Lower leg skin (tissue), 4 donors: ENCODE results near the gene PTEN. TPM values are rescaled to one million over a fixed set of nuclear protein-coding genes. Genes with fewer than 3 reads are reported as not detected.

ENCODE experiments used
- DNase-seq, 2 donors: peaks; one replicate each; pipeline ENCODE4 v3.0.0-alpha.2; 2019; ENCODE audit warnings: low spot score in 2 of 2
- H3K4me3 ChIP-seq: fragments of 200-600 bp; sonication (generic); 2 replicates; pipeline ENCODE4 v1.5.1; 2017; ENCODE audit warnings: mild to moderate bottlenecking, low read depth; ENCODE audit not compliant: poor library complexity, severe bottlenecking
- POLR2A ChIP-seq, 2 donors: fragments of 450-650 bp; IDR thresholded peaks; one replicate each; pipeline ENCODE4 v1.6.1; 2016 to 2017; ENCODE audit warnings: antibody characterized with exemption in 2 of 2, mild to moderate bottlenecking in 1 of 2, moderate library complexity in 1 of 2
- WGBS, 2 donors: methylation state at CpG; one replicate each; pipeline ENCODE4 v1.1.5; 2018; 5-methylcytosine and 5-hydroxymethylcytosine counted together
- intact Hi-C: fragments of 100-400 bp; cut with DNase I; formaldehyde crosslinking; loops from one replicate; pipeline ENCODE4 v1.15.0; 2023; ENCODE audit warnings: low total_unique reads
- total RNA-seq, 4 donors: library from RNA; depleted of rRNA; stranded (reverse); fragments of >200 nt; gene quantifications; one replicate each; pipeline ENCODE4 v1.1.0, GENCODE V29; 2016
- TF ChIP-seq, protein P1 (sequence below), 3 donors: fragments of 450-650 bp; IDR thresholded peaks; one replicate each; pipeline ENCODE4 v1.5.1; 2016; ENCODE audit warnings: antibody characterized with exemption in 3 of 3, mild to moderate bottlenecking in 3 of 3, moderate library complexity in 2 of 3

PTEN gene
- total RNA-seq, 4 donors from 2014 or later, result 54.8 to 87.4 (median 68.8) TPM

DNA sequence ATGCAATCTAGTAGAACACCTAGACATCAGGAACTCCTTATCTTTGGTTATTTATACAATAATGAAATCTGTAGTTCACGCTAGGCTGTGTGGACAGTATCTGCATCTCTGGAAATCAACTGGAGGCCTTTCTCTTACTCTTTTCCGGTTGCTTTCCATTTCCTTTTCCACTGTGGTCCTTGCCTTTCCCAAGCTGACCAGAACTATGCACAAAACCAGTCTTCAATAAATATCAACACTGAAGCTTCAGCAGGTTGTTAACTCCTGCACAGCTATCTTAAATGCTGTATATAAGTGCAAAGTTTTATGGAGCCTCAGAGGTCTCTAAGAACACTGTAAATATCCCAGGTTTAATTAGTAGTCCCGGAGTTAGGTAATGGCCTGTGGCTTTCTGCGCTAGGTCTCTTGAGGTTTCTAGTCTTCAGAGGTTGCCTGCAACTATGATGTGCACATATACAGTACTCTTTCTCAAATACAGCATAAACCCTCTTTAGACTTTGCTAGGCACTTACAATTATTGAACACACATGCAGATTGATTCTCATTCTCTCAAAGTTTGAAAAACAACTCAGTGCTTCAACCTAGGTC lies 2.5 kb upstream of the PTEN start:
- H3K4me3 ChIP-seq, result no peak overlapping the region
- intact Hi-C loops, result loop anchor here (10.0 kb wide), 1 partner anchor 524 kb away; no protein-coding TSS in a partner anchor
- no peak for DNase-seq
- no peak for TF ChIP-seq POLR2A (IDR thresholded peaks at IDR 0.05)
- TF ChIP-seq, protein P1, sequence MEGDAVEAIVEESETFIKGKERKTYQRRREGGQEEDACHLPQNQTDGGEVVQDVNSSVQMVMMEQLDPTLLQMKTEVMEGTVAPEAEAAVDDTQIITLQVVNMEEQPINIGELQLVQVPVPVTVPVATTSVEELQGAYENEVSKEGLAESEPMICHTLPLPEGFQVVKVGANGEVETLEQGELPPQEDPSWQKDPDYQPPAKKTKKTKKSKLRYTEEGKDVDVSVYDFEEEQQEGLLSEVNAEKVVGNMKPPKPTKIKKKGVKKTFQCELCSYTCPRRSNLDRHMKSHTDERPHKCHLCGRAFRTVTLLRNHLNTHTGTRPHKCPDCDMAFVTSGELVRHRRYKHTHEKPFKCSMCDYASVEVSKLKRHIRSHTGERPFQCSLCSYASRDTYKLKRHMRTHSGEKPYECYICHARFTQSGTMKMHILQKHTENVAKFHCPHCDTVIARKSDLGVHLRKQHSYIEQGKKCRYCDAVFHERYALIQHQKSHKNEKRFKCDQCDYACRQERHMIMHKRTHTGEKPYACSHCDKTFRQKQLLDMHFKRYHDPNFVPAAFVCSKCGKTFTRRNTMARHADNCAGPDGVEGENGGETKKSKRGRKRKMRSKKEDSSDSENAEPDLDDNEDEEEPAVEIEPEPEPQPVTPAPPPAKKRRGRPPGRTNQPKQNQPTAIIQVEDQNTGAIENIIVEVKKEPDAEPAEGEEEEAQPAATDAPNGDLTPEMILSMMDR (IDR thresholded peaks at IDR 0.05), result no peak
- WGBS, 2 donors, result 76 to 82% methylated on average over 4 of the region's 4 CpGs

DNA sequence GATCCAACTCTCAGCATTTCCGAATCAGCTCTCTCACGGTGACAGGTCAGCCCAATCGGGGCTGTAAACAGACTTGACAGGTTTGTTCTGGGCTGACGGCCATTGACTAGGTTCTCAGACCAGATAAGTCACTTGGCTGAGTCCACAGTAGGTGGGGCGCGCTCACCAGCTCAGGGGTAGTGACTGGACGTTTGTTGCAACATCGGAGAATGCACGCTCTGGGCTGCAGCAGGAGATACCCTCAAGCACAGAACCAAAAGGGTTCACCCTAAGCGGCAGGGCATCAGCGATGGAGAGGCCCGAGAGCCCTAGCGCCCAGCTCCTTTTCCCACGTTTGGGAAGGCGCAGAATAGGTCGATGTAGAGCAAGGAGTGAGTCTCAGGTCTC lies 1.9 kb upstream of the PTEN start:
- 7 to 8% methylated on average over 14 to 16 of the region's 16 CpGs for WGBS, 2 donors
- peak; percentile 69 to 95 for DNase-seq
- TF ChIP-seq, protein P1 (IDR thresholded peaks at IDR 0.05), result no peak
- TF ChIP-seq POLR2A (IDR thresholded peaks at IDR 0.05), result no peak
- intact Hi-C loops, result loop anchor here (10.0 kb wide), 1 partner anchor 523 kb away; no protein-coding TSS in a partner anchor
- peak overlapping the region; percentile 97 for H3K4me3 ChIP-seq

DNA sequence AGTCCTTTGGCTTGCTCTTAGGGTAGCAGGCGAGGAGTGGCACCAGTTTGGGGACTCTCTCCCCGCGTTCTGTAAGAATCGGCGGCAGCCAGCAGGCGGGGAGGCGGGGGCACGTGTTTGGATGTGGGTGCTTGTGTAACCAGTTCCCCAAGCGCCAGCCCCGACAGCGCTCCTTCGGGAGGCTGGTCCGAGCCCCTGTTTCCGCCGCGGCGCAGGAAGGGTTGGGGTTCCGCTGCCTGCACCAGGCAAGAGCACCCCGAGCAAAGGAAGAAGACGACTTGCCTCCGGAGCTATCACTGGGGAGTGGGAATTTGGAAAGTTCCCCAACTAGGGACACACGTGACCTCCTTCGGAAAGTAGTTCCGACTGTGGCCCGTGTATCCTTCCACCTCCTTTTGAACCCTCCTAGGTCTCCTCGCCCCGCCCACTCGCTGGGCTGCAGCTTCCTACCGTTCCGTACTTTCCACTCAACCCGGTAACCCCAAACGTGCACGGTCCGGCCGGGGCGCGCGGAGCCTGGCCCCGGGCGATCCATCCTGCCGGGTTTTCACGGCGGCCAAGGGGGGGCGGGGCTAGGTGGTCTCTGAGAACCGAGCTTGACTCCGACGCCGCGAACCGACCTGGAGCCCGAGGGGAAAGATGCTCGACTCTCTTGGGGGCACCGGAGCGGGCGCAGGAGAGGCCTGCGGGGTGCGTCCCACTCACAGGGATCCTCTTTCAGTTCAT lies 1.3 kb upstream of the PTEN start:
- TF ChIP-seq, protein P1 (IDR thresholded peaks at IDR 0.05), result no peak
- TF ChIP-seq POLR2A (IDR thresholded peaks at IDR 0.05), result no peak
- intact Hi-C loops, result loop anchor here (10.0 kb wide), 1 partner anchor 523 kb away; no protein-coding TSS in a partner anchor
- 0 to 2% methylated on average over 44 to 51 of the region's 57 CpGs for WGBS, 2 donors
- peak overlapping the region; percentile 97 for H3K4me3 ChIP-seq
- peak; percentile 96 to 99 for DNase-seq

DNA sequence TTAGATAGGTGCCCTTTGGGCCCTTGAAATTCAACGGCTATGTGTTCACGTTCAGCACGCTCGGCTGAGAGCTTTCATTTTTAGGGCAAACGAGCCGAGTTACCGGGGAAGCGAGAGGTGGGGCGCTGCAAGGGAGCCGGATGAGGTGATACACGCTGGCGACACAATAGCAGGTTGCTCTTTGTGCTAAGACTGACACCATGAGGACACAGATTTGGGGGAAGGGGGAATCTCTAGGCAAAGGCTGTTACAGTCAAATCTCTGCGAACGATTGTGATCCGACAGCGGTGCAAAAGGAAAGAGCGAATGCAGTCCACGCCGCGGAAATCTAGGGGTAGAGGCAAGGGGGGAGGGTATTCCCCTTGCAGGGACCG lies 759 bp upstream of the PTEN start:
- intact Hi-C loops, result loop anchor here (10.0 kb wide), 1 partner anchor 522 kb away; no protein-coding TSS in a partner anchor
- peak overlapping the region; percentile 97 for H3K4me3 ChIP-seq
- 1 to 2% methylated on average over 17 to 21 of the region's 21 CpGs for WGBS, 2 donors
- no peak for DNase-seq
- TF ChIP-seq, protein P1 (IDR thresholded peaks at IDR 0.05), result no peak
- TF ChIP-seq POLR2A (IDR thresholded peaks at IDR 0.05), result no peak

DNA sequence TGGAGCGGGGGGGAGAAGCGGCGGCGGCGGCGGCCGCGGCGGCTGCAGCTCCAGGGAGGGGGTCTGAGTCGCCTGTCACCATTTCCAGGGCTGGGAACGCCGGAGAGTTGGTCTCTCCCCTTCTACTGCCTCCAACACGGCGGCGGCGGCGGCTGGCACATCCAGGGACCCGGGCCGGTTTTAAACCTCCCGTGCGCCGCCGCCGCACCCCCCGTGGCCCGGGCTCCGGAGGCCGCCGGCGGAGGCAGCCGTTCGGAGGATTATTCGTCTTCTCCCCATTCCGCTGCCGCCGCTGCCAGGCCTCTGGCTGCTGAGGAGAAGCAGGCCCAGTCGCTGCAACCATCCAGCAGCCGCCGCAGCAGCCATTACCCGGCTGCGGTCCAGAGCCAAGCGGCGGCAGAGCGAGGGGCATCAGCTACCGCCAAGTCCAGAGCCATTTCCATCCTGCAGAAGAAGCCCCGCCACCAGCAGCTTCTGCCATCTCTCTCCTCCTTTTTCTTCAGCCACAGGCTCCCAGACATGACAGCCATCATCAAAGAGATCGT lies 598 bp downstream of the PTEN start:
- WGBS, 2 donors, result 0% methylated on average over 22 to 37 of the region's 47 CpGs
- intact Hi-C loops, result loop anchor here (10.0 kb wide), 1 partner anchor 521 kb away; no protein-coding TSS in a partner anchor
- peak in 1 of 2 donors; percentile 88 for DNase-seq
- peak overlapping the region; percentile 97 for H3K4me3 ChIP-seq

DNA sequence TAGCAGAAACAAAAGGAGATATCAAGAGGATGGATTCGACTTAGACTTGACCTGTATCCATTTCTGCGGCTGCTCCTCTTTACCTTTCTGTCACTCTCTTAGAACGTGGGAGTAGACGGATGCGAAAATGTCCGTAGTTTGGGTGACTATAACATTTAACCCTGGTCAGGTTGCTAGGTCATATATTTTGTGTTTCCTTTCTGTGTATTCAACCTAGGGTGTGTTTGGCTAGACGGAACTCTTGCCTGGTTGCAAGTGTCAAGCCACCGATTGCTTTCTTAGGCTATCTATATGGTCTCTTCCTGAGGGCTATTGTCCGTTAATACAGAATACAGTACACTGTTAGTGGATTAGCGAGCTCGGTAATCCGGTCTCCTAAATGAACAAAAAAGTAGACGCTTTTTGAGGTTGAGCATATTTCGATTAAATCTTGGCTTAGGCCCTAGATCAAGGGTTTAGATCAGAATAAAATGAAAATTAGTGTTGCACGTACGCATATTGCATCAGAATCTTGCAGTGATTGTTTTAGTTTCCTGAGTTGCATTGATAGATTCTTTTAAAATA lies 1.2 kb downstream of the PTEN start:
- intact Hi-C loops, result loop anchor here (10.0 kb wide), 1 partner anchor 520 kb away; no protein-coding TSS in a partner anchor
- DNase-seq, result no peak
- peak overlapping the region; percentile 97 for H3K4me3 ChIP-seq
- 0 to 1% methylated on average over 16 of the region's 16 CpGs for WGBS, 2 donors
- no peak for TF ChIP-seq POLR2A (IDR thresholded peaks at IDR 0.05)
- TF ChIP-seq, protein P1 (IDR thresholded peaks at IDR 0.05), result no peak
